ENCODE results near the gene SLC22A14.
"Not testable (repeated sequence)": the region's sequence is repeated elsewhere in the genome, so short reads cannot be mapped to it uniquely, and the experiment has no call there.

DNA sequence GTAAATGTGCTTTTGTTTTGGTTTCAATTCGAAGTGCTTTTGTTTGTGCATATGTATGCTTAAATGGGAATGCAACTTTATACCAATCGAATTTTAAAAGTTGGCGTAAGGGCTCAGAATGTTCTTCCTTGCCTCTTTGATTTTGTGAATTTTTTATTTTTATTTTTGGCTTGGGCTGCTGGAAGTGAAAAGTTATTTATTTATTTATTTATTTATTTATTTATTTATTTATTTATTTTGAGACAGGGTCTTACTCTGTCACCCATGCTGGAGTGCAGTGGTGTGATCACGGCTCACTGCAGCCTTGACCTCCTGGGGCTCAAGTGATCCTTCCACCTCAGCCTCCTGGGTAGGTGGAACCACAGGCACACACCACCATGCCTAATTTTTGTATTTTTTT is 39.3 kb upstream of the SLC22A14 start:
- TF ChIP-seq POLR2A, POLR2AphosphoS5, EP300 (IDR thresholded peaks at IDR 0.05): not testable (repeated sequence)
- TF ChIP-seq, protein P1, sequence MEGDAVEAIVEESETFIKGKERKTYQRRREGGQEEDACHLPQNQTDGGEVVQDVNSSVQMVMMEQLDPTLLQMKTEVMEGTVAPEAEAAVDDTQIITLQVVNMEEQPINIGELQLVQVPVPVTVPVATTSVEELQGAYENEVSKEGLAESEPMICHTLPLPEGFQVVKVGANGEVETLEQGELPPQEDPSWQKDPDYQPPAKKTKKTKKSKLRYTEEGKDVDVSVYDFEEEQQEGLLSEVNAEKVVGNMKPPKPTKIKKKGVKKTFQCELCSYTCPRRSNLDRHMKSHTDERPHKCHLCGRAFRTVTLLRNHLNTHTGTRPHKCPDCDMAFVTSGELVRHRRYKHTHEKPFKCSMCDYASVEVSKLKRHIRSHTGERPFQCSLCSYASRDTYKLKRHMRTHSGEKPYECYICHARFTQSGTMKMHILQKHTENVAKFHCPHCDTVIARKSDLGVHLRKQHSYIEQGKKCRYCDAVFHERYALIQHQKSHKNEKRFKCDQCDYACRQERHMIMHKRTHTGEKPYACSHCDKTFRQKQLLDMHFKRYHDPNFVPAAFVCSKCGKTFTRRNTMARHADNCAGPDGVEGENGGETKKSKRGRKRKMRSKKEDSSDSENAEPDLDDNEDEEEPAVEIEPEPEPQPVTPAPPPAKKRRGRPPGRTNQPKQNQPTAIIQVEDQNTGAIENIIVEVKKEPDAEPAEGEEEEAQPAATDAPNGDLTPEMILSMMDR (IDR thresholded peaks at IDR 0.05), result not testable (repeated sequence)

Data from gastroesophageal sphincter (tissue), 3 donors.